Fibroblast of lung (primary cell): ENCODE results near the gene TREX2. TPM values are rescaled to one million over a fixed set of nuclear protein-coding genes. Genes with fewer than 3 reads are reported as not detected.

ENCODE experiments used
- DNase-seq, 2 donors: peaks; one replicate each; pipeline versions ENCODE4 v3.0.0 to v3.0.0-alpha.2; 2010; ENCODE audit warnings: low read depth in 2 of 2
- H2AFZ ChIP-seq: 2 replicates; pipeline ENCODE4 v1.5.1; 2012; ENCODE audit warnings: low read length, control low read depth, inconsistent platforms
- H3K27ac ChIP-seq: 2 replicates; pipeline ENCODE4 v1.5.1; 2011; ENCODE audit warnings: low read length, control low read depth; ENCODE audit not compliant: insufficient read depth
- H3K27me3 ChIP-seq: 2 replicates; pipeline ENCODE4 v1.5.1; 2011; ENCODE audit warnings: mild to moderate bottlenecking, low read length; ENCODE audit not compliant: control insufficient read depth, insufficient read depth
- H3K36me3 ChIP-seq: 2 replicates; pipeline ENCODE4 v1.5.1; 2011; ENCODE audit warnings: low read length; ENCODE audit not compliant: control insufficient read depth, insufficient read depth
- H3K4me1 ChIP-seq: 2 replicates; pipeline ENCODE4 v1.5.1; 2011; ENCODE audit warnings: low read length; ENCODE audit not compliant: control insufficient read depth, insufficient read depth; ENCODE audit errors: extremely low read depth
- H3K4me2 ChIP-seq: 2 replicates; pipeline ENCODE4 v1.5.1; 2011; ENCODE audit warnings: low read length, control low read depth; ENCODE audit not compliant: insufficient read depth; ENCODE audit errors: extremely low read depth
- H3K4me3 ChIP-seq, 4 experiments: fragments of 200-600 bp in 1 of 4; sonication (generic) in 1 of 4; replicated peaks in 1 of 4; 2 replicates each; pipeline ENCODE4 v1.5.1; 2011 to 2016; ENCODE audit warnings: low read length in 4 of 4, low read depth in 3 of 4, mild to moderate bottlenecking in 3 of 4, control low read depth in 2 of 4, inconsistent platforms in 1 of 4, mixed read lengths in 1 of 4; ENCODE audit not compliant: insufficient read depth in 1 of 4; ENCODE audit errors: control extremely low read depth in 1 of 4
- H3K79me2 ChIP-seq: 2 replicates; pipeline ENCODE4 v1.5.1; 2012; ENCODE audit warnings: mild to moderate bottlenecking, low read length, inconsistent platforms; ENCODE audit not compliant: control insufficient read depth, insufficient read depth
- H3K9ac ChIP-seq: 2 replicates; pipeline ENCODE4 v1.5.1; 2011; ENCODE audit warnings: mild to moderate bottlenecking, low read length, control low read depth; ENCODE audit not compliant: insufficient read depth
- H3K9me3 ChIP-seq: 2 replicates; pipeline ENCODE4 v1.5.1; 2012; ENCODE audit warnings: low read depth, low read length; ENCODE audit not compliant: control insufficient read depth, insufficient read depth
- H4K20me1 ChIP-seq: 2 replicates; pipeline ENCODE4 v1.5.1; 2011; ENCODE audit warnings: low read length; ENCODE audit not compliant: control insufficient read depth, insufficient read depth; ENCODE audit errors: extremely low read depth
- EZH2 ChIP-seq: IDR thresholded peaks from 2 replicates; pipeline ENCODE4 v1.5.1; 2012; ENCODE audit warnings: low read length, control low read depth, mild to moderate bottlenecking; ENCODE audit errors: missing control alignments
- polyA plus RNA-seq, 2 donors: library from polyadenylated mRNA; depleted of rRNA in 1 of 2; stranded (reverse) in 1 of 2; unstranded in 1 of 2; fragments of >200 nt; gene quantifications; 2 replicates each; pipeline ENCODE4 v1.2.1, GENCODE V29; 2011 to 2012; ENCODE audit warnings: missing spikeins in 1 of 2
- total RNA-seq: library from RNA; depleted of rRNA; stranded (reverse); fragments of >200 nt; gene quantifications from 2 replicates; pipeline ENCODE4 v1.2.1, GENCODE V29; 2014
- TF ChIP-seq, protein P1 (sequence below), 2 donors: IDR thresholded peaks in 1 of 2; conservative IDR thresholded peaks in 1 of 2; 1 replicate in 1 of 2; 2 replicates in 1 of 2; pipeline ENCODE4 v1.5.1; 2011 to 2012; ENCODE audit warnings: low read length in 2 of 2, control low read depth in 1 of 2, inconsistent platforms in 1 of 2, low read depth in 1 of 2, mild to moderate bottlenecking in 1 of 2

TREX2 gene
- total and polyA plus RNA-seq, 2 donors (not counting 1 experiment from before 2014, with no cell fraction given): 3.1 TPM; not detected in 1

- TF ChIP-seq, protein P1, sequence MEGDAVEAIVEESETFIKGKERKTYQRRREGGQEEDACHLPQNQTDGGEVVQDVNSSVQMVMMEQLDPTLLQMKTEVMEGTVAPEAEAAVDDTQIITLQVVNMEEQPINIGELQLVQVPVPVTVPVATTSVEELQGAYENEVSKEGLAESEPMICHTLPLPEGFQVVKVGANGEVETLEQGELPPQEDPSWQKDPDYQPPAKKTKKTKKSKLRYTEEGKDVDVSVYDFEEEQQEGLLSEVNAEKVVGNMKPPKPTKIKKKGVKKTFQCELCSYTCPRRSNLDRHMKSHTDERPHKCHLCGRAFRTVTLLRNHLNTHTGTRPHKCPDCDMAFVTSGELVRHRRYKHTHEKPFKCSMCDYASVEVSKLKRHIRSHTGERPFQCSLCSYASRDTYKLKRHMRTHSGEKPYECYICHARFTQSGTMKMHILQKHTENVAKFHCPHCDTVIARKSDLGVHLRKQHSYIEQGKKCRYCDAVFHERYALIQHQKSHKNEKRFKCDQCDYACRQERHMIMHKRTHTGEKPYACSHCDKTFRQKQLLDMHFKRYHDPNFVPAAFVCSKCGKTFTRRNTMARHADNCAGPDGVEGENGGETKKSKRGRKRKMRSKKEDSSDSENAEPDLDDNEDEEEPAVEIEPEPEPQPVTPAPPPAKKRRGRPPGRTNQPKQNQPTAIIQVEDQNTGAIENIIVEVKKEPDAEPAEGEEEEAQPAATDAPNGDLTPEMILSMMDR (conservative IDR thresholded peaks at IDR 0.05 in 1 of 2, IDR thresholded peaks at IDR 0.05 in 1 of 2; ENCODE audit: low read depth in 1 of 2, low read length in 2 of 2): no peak
- TF ChIP-seq EZH2: no peak
- Histone ChIP-seq H3K27ac (no peak overlapping the region), H3K9me3 (no peaks in the 10 kb centered on the region), H3K79me2 (no peaks in the 10 kb centered on the region), H4K20me1 (no peaks in the 10 kb centered on the region), H3K4me3 (no peak overlapping the region), H3K36me3 (no peaks in the 10 kb centered on the region), H3K4me2 (no peak overlapping the region), H3K4me1 (no peaks in the 10 kb centered on the region), H3K9ac (no peak overlapping the region), H2AFZ (no peak overlapping the region), H3K27me3 (no peaks in the 10 kb centered on the region)
- no peak for DNase-seq
Observed at GRCh38 chrX:153430796-153431195, 15.1 kb downstream of the TREX2 start.

GRCh38 chrX:153426204-153426603 lies 19.7 kb downstream of the TREX2 start:
- Histone ChIP-seq H3K79me2 (no peaks in the 10 kb centered on the region), H2AFZ (no peak overlapping the region), H3K27me3 (no peaks in the 10 kb centered on the region), H3K9ac (no peak overlapping the region), H3K27ac (no peak overlapping the region), H4K20me1 (no peaks in the 10 kb centered on the region), H3K36me3 (no peaks in the 10 kb centered on the region), H3K4me2 (no peak overlapping the region), H3K4me1 (no peaks in the 10 kb centered on the region), H3K4me3 (no peak overlapping the region), H3K9me3 (no peaks in the 10 kb centered on the region)
- TF ChIP-seq, protein P1 (conservative IDR thresholded peaks at IDR 0.05 in 1 of 2, IDR thresholded peaks at IDR 0.05 in 1 of 2; ENCODE audit: low read depth in 1 of 2, low read length in 2 of 2): no peak
- no peak for TF ChIP-seq EZH2
- DNase-seq: no peak

DNA sequence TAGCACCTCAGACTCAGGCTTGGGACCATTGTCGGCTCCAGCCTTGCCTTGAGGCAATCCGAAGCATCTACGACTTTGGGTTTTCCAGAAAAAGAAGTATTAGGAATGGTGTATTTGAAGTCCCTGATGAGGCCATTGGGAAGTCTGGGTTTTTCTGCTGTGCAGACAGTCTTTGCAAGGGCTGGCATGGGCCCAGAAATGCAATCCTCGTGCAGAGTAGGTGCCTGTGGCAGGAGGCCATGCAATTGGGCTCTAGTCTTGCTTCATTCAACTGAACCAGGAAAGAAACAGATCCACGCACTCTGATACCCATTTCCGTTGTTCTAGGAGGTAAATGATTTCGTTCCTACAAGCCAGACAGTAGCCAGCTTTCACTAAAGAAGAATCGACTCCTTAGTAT lies 22.2 kb downstream of the TREX2 start:
- Histone ChIP-seq H3K27me3 (no peaks in the 10 kb centered on the region), H3K4me2 (no peak overlapping the region), H3K4me3 (no peak overlapping the region), H3K4me1 (no peaks in the 10 kb centered on the region), H3K36me3 (no peaks in the 10 kb centered on the region), H3K9ac (no peak overlapping the region), H4K20me1 (no peaks in the 10 kb centered on the region), H3K9me3 (no peaks in the 10 kb centered on the region), H3K79me2 (no peaks in the 10 kb centered on the region), H2AFZ (no peak overlapping the region), H3K27ac (no peak overlapping the region)
- TF ChIP-seq, protein P1 (conservative IDR thresholded peaks at IDR 0.05 in 1 of 2, IDR thresholded peaks at IDR 0.05 in 1 of 2; ENCODE audit: low read depth in 1 of 2, low read length in 2 of 2): no peak
- no peak for TF ChIP-seq EZH2
- peak in 1 of 2 donors; percentile 14 for DNase-seq
